SU-DHL-6 (cell line): ENCODE results near the gene CCPG1.

Experiments used
- H2AFZ ChIP-seq: fragments of 200-600 bp; sonication (generic); 2 replicates; pipeline ENCODE4 v1.6.1; 2014; ENCODE audit warnings: low read depth, mild to moderate bottlenecking, moderate library complexity, mixed read lengths, antibody characterized with exemption, low read length; ENCODE audit not compliant: severe bottlenecking
- H3F3A ChIP-seq: fragments of 200-600 bp; shearing (Covaris generic); 2 replicates; pipeline ENCODE4 v1.6.0; 2016; ENCODE audit warnings: antibody characterized with exemption, mild to moderate bottlenecking; ENCODE audit not compliant: insufficient read depth
- H3K27ac ChIP-seq: fragments of 200-600 bp; sonication (generic); 2 replicates; pipeline ENCODE4 v1.5.1; 2016; ENCODE audit warnings: low read depth, mild to moderate bottlenecking, low read length, moderate library complexity, mixed read lengths
- H3K27me3 ChIP-seq: fragments of 200-600 bp; sonication (generic), shearing (Covaris generic); 2 replicates; pipeline ENCODE4 v1.6.0; 2014; ENCODE audit warnings: mild to moderate bottlenecking, low read length
- H3K36me3 ChIP-seq: fragments of 200-600 bp; sonication (generic); 2 replicates; pipeline ENCODE4 v1.6.1; 2014; ENCODE audit warnings: mild to moderate bottlenecking, low read length, mixed read lengths
- H3K4me2 ChIP-seq: fragments of 300-600, 200-600 bp; shearing (Covaris generic), sonication (generic); 2 replicates; pipeline ENCODE4 v1.6.0; 2014; ENCODE audit warnings: low read length, low read depth, mild to moderate bottlenecking; ENCODE audit not compliant: poor library complexity, severe bottlenecking
- H3K4me3 ChIP-seq: fragments of 200-600 bp; sonication (generic); 2 replicates; pipeline ENCODE4 v1.5.1; 2014; ENCODE audit warnings: antibody characterized with exemption, low read length, mild to moderate bottlenecking, mixed read lengths; ENCODE audit not compliant: insufficient read depth, poor library complexity, severe bottlenecking
- H3K79me2 ChIP-seq: fragments of 200-600 bp; sonication (generic); 2 replicates; pipeline ENCODE4 v1.6.1; 2014; ENCODE audit warnings: mild to moderate bottlenecking, low read length, moderate library complexity; ENCODE audit not compliant: insufficient read depth
- H3K9ac ChIP-seq: fragments of 200-600 bp; sonication (generic); 2 replicates; pipeline ENCODE4 v1.7.0; 2014; ENCODE audit warnings: mild to moderate bottlenecking, low read length
- H3K9me2 ChIP-seq: fragments of 200-600 bp; sonication (generic); replicated peaks from 2 replicates; pipeline ENCODE4 v1.6.1; 2014; ENCODE audit warnings: low read length; ENCODE audit not compliant: insufficient read depth
- H3K9me3 ChIP-seq: fragments of 200-600 bp; sonication (generic); 2 replicates; pipeline ENCODE4 v1.6.1; 2014; ENCODE audit warnings: low read length, mixed read lengths; ENCODE audit not compliant: insufficient read depth
- H4K20me1 ChIP-seq: fragments of 200-600 bp; sonication (generic); 2 replicates; pipeline ENCODE4 v1.6.1; 2014; ENCODE audit warnings: low read depth, mild to moderate bottlenecking, antibody characterized with exemption, low read length, moderate library complexity, mixed read lengths
- EZH2phosphoT487 ChIP-seq: fragments of 200-600 bp; sonication (generic), shearing (Covaris generic); conservative IDR thresholded peaks from 2 replicates; pipeline ENCODE4 v1.6.1; 2018; ENCODE audit warnings: mild to moderate bottlenecking, antibody characterized with exemption, low read length, moderate library complexity, mixed read lengths
- TF ChIP-seq, protein P1 (sequence below): fragments of 200-600 bp; sonication (generic); IDR thresholded peaks from one replicate; pipeline ENCODE4 v1.5.1; 2017; ENCODE audit warnings: antibody characterized with exemption, mild to moderate bottlenecking, low read length, moderate library complexity; ENCODE audit not compliant: insufficient read depth, poor library complexity, severe bottlenecking

CCPG1 gene

DNA sequence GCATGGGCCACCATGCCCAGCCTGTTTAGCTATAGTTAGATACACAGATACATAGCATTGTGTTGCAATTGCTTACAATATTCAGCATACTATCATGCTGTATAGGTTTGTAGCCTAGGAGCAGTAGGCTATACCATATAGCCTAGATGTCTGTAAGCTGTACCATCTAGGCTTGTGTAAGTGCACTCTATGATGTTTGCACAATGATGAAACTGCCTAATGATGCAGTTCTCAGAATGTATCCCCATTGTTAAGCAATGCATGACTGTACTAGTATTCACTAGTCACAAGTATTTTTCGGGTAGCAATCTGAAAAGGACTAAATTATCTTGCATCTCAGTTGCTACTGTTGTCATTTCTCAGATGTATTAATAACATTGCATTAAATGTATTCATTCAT, 73.2 kb downstream of the CCPG1 start:
- H3K27me3 ChIP-seq, result no peaks in the 10 kb centered on the region

DNA sequence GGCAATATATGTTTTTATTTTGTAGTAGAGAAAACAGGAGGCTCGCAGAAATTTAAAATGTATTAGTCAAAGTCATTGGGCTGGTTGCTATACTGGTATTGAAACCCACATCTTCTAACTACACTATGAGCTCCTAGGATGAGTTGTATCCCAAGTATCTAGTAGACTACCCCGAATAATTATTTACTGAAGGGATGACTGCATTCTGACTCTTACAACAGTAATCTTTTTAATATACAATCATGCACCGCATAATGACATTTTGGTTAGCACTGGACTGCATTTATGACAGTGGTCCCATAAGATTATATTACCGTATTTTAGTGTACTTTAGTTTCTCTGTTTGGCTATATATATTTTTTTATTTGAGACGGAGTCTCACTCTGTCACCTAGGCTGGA, 73.8 kb downstream of the CCPG1 start:
- no peaks in the 10 kb centered on the region for H3K27me3 ChIP-seq
- H3K9me2 ChIP-seq, result no peaks in the 10 kb centered on the region
- no peak overlapping the region for H3K4me3 ChIP-seq
- H3K9me3 ChIP-seq, result no peaks in the 10 kb centered on the region
- TF ChIP-seq, protein P1, sequence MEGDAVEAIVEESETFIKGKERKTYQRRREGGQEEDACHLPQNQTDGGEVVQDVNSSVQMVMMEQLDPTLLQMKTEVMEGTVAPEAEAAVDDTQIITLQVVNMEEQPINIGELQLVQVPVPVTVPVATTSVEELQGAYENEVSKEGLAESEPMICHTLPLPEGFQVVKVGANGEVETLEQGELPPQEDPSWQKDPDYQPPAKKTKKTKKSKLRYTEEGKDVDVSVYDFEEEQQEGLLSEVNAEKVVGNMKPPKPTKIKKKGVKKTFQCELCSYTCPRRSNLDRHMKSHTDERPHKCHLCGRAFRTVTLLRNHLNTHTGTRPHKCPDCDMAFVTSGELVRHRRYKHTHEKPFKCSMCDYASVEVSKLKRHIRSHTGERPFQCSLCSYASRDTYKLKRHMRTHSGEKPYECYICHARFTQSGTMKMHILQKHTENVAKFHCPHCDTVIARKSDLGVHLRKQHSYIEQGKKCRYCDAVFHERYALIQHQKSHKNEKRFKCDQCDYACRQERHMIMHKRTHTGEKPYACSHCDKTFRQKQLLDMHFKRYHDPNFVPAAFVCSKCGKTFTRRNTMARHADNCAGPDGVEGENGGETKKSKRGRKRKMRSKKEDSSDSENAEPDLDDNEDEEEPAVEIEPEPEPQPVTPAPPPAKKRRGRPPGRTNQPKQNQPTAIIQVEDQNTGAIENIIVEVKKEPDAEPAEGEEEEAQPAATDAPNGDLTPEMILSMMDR, result no peak
- TF ChIP-seq EZH2phosphoT487, result no peak
- H3K27ac ChIP-seq, result no peak overlapping the region
- no peaks in the 10 kb centered on the region for H4K20me1 ChIP-seq
- H3K36me3 ChIP-seq, result peaks cover 16% of the 10 kb centered on the region; the same call in 1 of the 2 replicates
- no peak overlapping the region for H3K9ac ChIP-seq
- no peaks in the 10 kb centered on the region for H3F3A ChIP-seq
- H3K4me2 ChIP-seq, result no peak overlapping the region
- H3K79me2 ChIP-seq, result no peaks in the 10 kb centered on the region
- no peak overlapping the region for H2AFZ ChIP-seq

More for the DNA sequence above, 73.2 kb downstream of the CCPG1 start:
- Histone ChIP-seq H3K36me3 (peaks cover 18% of the 10 kb centered on the region; the same call in 1 of the 2 replicates), H2AFZ (no peak overlapping the region), H3K9me3 (no peaks in the 10 kb centered on the region), H3F3A (no peaks in the 10 kb centered on the region), H3K9me2 (no peaks in the 10 kb centered on the region), H3K4me3 (no peak overlapping the region), H3K9ac (no peak overlapping the region), H3K4me2 (no peak overlapping the region), H4K20me1 (no peaks in the 10 kb centered on the region), H3K79me2 (no peaks in the 10 kb centered on the region), H3K27ac (no peak overlapping the region)
- no peak for TF ChIP-seq EZH2phosphoT487
- TF ChIP-seq, protein P1, result no peak

DNA sequence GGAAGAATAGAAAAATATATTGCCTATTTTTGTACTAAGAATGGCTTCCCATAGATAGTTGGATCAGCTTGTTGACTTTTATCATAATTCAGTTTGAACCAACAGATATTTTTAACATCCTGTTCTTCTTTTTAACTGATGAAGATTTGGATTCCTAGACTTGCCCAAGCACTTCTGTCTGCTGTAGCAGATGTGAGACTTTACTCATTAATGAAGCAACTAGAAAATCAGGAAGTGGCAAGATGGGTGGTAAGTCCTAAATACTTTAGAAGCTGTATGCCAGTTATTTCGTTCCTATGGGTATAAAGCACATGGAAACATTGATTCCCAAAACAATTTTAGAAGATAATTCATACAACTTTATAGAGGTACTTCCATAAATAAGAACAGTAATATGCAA, 80.8 kb downstream of the CCPG1 start:
- H3K79me2 ChIP-seq, result peaks cover 21% of the 10 kb centered on the region
- no peaks in the 10 kb centered on the region for H3K9me2 ChIP-seq
- H3F3A ChIP-seq, result no peaks in the 10 kb centered on the region
- H3K27me3 ChIP-seq, result no peaks in the 10 kb centered on the region
- TF ChIP-seq, protein P1, result no peak
- TF ChIP-seq EZH2phosphoT487, result no peak
- H2AFZ ChIP-seq, result no peak overlapping the region
- H3K27ac ChIP-seq, result no peak overlapping the region
- no peak overlapping the region for H3K4me3 ChIP-seq
- H3K9me3 ChIP-seq, result no peaks in the 10 kb centered on the region
- H3K36me3 ChIP-seq, result peaks cover 8% of the 10 kb centered on the region; the same call in 1 of the 2 replicates
- no peak overlapping the region for H3K4me2 ChIP-seq
- H4K20me1 ChIP-seq, result no peaks in the 10 kb centered on the region
- no peak overlapping the region for H3K9ac ChIP-seq

DNA sequence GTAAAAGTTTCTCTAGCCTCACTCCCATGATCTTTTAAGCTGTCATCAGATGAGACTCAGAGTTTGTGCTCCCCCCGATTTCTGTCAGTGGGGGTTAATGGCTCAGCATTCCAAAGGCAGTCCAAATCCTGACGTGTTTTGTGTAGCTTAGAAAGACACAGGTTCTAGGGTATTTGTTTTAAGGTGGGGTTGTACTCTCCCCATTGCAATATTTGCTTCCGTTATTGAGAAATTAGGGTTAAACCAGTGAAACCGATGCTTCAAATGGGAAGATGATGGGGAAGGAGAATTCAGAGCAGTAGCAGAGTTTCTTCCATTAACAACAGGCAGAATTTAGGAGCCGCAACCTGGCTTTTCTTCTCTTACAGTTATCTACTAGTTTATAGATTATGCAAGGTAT, 85.7 kb downstream of the CCPG1 start:
- H3F3A ChIP-seq, result peaks cover 8% of the 10 kb centered on the region; the same call in 1 of the 2 replicates
- H4K20me1 ChIP-seq, result no peaks in the 10 kb centered on the region
- TF ChIP-seq, protein P1, result no peak
- no peak for TF ChIP-seq EZH2phosphoT487
- no peaks in the 10 kb centered on the region for H3K36me3 ChIP-seq
- H3K9ac ChIP-seq, result no peak overlapping the region
- H3K9me3 ChIP-seq, result no peaks in the 10 kb centered on the region
- H3K9me2 ChIP-seq, result no peaks in the 10 kb centered on the region
- no peaks in the 10 kb centered on the region for H3K27me3 ChIP-seq
- H3K79me2 ChIP-seq, result peaks cover 67% of the 10 kb centered on the region
- H3K4me2 ChIP-seq, result no peak overlapping the region
- no peak overlapping the region for H2AFZ ChIP-seq
- H3K27ac ChIP-seq, result no peak overlapping the region
- H3K4me3 ChIP-seq, result no peak overlapping the region
